Large intestine (tissue), 3 donors: ENCODE measurements around the gene RBPJ. TPM values are rescaled to one million over a fixed set of nuclear protein-coding genes. Genes with fewer than 3 reads are reported as not detected.

ENCODE experiments used
- DNase-seq, 2 donors: peaks; one replicate each; pipeline versions ENCODE4 v3.0.0 to v3.0.0-alpha.2; 2013
- H3K27ac ChIP-seq: one replicate; pipeline ENCODE4 v1.5.1; 2013; ENCODE audit warnings: low read length
- H3K27me3 ChIP-seq: 2 replicates; pipeline ENCODE4 v1.6.1; 2013; ENCODE audit warnings: low read length; ENCODE audit not compliant: control insufficient read depth, insufficient read depth
- H3K36me3 ChIP-seq: 2 replicates; pipeline ENCODE4 v1.6.1; 2013; ENCODE audit warnings: low read length; ENCODE audit not compliant: control insufficient read depth, insufficient read depth
- H3K4me1 ChIP-seq: one replicate; pipeline ENCODE4 v1.6.1; 2013; ENCODE audit warnings: low read length; ENCODE audit not compliant: control insufficient read depth, insufficient read depth
- H3K4me3 ChIP-seq: one replicate; pipeline ENCODE4 v1.5.1; 2013; ENCODE audit warnings: low read length
- H3K9me3 ChIP-seq: one replicate; pipeline ENCODE4 v1.6.1; 2013; ENCODE audit warnings: mild to moderate bottlenecking, low read depth, low read length, moderate library complexity; ENCODE audit not compliant: control insufficient read depth
- WGBS: methylation state at CpG from one replicate; pipeline ENCODE4 v1.1.5; 2013; ENCODE audit warnings: low lambda C conversion rate; ENCODE audit not compliant: insufficient coverage; 5-methylcytosine and 5-hydroxymethylcytosine counted together
- polyA plus RNA-seq: library from polyadenylated mRNA; unstranded; fragments of 120-200 nt; gene quantifications from one replicate; pipeline ENCODE4 v1.2.1, GENCODE V29; 2013

The RBPJ gene
- polyA plus RNA-seq, 1 donor, result 64.3 TPM

- H3K27ac ChIP-seq, result no peak overlapping the region
- H3K36me3 ChIP-seq, result peaks cover 28% of the 10 kb centered on the region
- H3K4me1 ChIP-seq, result no peaks in the 10 kb centered on the region
- H3K9me3 ChIP-seq, result no peaks in the 10 kb centered on the region
- 86% methylated on average over 1 of the region's 1 CpG for WGBS
- no peaks in the 10 kb centered on the region for H3K27me3 ChIP-seq
- DNase-seq, result no peak
- H3K4me3 ChIP-seq, result no peak overlapping the region
Observed at GRCh38 chr4:26418107-26418506, 97.3 kb downstream of the RBPJ start.

GRCh38 chr4:26418850-26419249 lies 98.0 kb downstream of the RBPJ start:
- Histone ChIP-seq H3K27ac (no peak overlapping the region), H3K36me3 (peaks cover 27% of the 10 kb centered on the region), H3K4me3 (no peak overlapping the region), H3K9me3 (no peaks in the 10 kb centered on the region), H3K4me1 (no peaks in the 10 kb centered on the region), H3K27me3 (no peaks in the 10 kb centered on the region)
- no CpG with 5 or more reads among the region's 9 CpGs for WGBS
- DNase-seq, result no peak

DNA sequence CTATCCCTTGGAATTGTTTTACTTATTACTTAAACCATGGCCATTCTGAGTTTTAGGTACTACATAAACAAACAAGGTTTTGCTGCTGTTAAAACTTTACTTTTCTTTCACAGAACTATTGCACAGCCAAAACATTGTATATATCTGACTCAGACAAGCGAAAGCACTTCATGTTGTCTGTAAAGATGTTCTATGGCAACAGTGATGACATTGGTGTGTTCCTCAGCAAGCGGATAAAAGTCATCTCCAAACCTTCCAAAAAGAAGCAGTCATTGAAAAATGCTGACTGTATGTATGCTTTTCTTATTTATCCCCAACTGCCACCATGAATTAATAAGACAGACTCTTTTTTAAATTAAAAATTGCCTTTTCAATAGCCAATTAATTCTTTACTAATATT lies 99.6 kb downstream of the RBPJ start:
- DNase-seq, result no peak
- Histone ChIP-seq H3K36me3 (peaks cover 32% of the 10 kb centered on the region), H3K27ac (no peak overlapping the region), H3K4me1 (no peaks in the 10 kb centered on the region), H3K4me3 (no peak overlapping the region), H3K9me3 (no peaks in the 10 kb centered on the region), H3K27me3 (no peaks in the 10 kb centered on the region)
- no CpG with 5 or more reads among the region's 2 CpGs for WGBS

- WGBS, result no CpG with 5 or more reads among the region's 1 CpG
- no peak for DNase-seq
- no peaks in the 10 kb centered on the region for H3K9me3 ChIP-seq
- H3K4me1 ChIP-seq, result no peaks in the 10 kb centered on the region
- H3K4me3 ChIP-seq, result no peak overlapping the region
- no peaks in the 10 kb centered on the region for H3K27me3 ChIP-seq
- no peak overlapping the region for H3K27ac ChIP-seq
- H3K36me3 ChIP-seq, result peaks cover 29% of the 10 kb centered on the region
Observed at GRCh38 chr4:26420913-26421312, 100.1 kb downstream of the RBPJ start.

DNA sequence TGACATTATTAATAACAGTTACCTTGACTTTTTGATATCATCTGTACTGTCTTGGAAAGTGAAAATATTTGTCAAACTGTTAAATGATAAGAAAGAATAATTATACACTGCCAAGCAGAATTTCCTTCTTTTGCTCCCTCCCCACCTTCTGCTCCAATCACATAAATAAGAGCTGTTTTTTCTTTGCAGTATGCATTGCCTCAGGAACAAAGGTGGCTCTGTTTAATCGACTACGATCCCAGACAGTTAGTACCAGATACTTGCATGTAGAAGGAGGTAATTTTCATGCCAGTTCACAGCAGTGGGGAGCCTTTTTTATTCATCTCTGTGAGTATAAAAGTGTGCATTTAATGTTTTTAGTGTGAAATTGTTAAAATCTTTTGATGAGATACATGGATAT lies 103.3 kb downstream of the RBPJ start:
- DNase-seq, result no peak

DNA sequence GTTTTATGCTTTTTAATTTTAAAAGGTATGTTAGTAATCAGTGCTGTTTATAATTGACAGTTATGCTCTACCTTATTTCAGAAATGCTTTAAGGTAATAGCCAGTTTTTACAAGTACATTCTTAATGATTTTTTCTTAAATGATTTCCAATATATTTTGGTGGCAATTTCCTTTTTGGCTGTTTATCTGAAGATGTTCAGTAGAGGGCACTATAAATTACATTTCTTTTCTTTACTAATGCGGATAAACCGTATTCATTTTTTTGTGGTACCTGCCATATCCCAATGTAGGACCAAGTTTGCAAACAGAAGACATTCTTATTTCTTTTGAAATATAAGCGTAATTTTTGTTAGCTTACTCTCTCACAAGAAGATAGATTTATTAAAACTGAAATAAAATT lies 104.0 kb downstream of the RBPJ start:
- H3K4me1 ChIP-seq, result no peaks in the 10 kb centered on the region
- WGBS, result 92% methylated on average over 2 of the region's 3 CpGs

More for the DNA sequence above, 103.3 kb downstream of the RBPJ start:
- H3K9me3 ChIP-seq, result no peaks in the 10 kb centered on the region
- H3K27ac ChIP-seq, result no peak overlapping the region
- peaks cover 30% of the 10 kb centered on the region for H3K36me3 ChIP-seq
- no peak overlapping the region for H3K4me3 ChIP-seq
- WGBS, result no CpG with 5 or more reads among the region's 2 CpGs
- no peaks in the 10 kb centered on the region for H3K27me3 ChIP-seq
- no peaks in the 10 kb centered on the region for H3K4me1 ChIP-seq

GRCh38 chr4:26425953-26426352 lies 105.1 kb downstream of the RBPJ start:
- Histone ChIP-seq H3K27me3 (no peaks in the 10 kb centered on the region), H3K9me3 (no peaks in the 10 kb centered on the region), H3K4me3 (no peak overlapping the region), H3K36me3 (peaks cover 38% of the 10 kb centered on the region), H3K4me1 (no peaks in the 10 kb centered on the region), H3K27ac (no peak overlapping the region)
- no peak for DNase-seq
- WGBS, result 100% methylated on average over 1 of the region's 1 CpG

More for the DNA sequence above, 104.0 kb downstream of the RBPJ start:
- no peaks in the 10 kb centered on the region for H3K9me3 ChIP-seq
- no peak overlapping the region for H3K27ac ChIP-seq
- no peaks in the 10 kb centered on the region for H3K27me3 ChIP-seq
- DNase-seq, result no peak
- H3K36me3 ChIP-seq, result peaks cover 35% of the 10 kb centered on the region
- no peak overlapping the region for H3K4me3 ChIP-seq

DNA sequence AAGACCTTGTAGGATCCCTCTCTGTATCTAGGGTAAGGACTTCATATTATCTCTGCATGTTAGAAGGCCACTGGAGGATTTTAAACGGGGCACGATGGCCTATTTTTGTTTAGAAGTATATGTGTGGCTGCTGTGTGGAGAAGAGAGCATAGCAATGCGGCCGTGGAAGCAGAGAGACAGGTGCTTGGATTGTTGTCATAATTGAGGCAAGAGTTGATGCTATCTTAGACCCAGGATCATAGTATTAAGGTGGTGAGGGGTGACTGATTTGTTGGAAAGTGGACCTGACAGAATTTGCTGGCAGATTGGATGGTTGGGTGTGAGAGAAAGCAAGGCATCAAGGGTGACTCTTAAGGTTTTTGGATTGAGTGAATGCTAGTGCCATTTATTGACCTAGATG lies 106.1 kb downstream of the RBPJ start:
- no peak overlapping the region for H3K4me3 ChIP-seq
- H3K36me3 ChIP-seq, result peaks cover 39% of the 10 kb centered on the region
- no peaks in the 10 kb centered on the region for H3K4me1 ChIP-seq
- H3K27ac ChIP-seq, result no peak overlapping the region
- H3K27me3 ChIP-seq, result no peaks in the 10 kb centered on the region
- no peak for DNase-seq
- no peaks in the 10 kb centered on the region for H3K9me3 ChIP-seq
- no CpG with 5 or more reads among the region's 4 CpGs for WGBS

- DNase-seq, result no peak
- no peaks in the 10 kb centered on the region for H3K9me3 ChIP-seq
- no peaks in the 10 kb centered on the region for H3K4me1 ChIP-seq
- WGBS, result 50% methylated on average over 2 of the region's 4 CpGs
- H3K36me3 ChIP-seq, result peaks cover 34% of the 10 kb centered on the region
- H3K4me3 ChIP-seq, result no peak overlapping the region
- H3K27me3 ChIP-seq, result no peaks in the 10 kb centered on the region
- no peak overlapping the region for H3K27ac ChIP-seq
Observed at GRCh38 chr4:26429910-26430309, 109.1 kb downstream of the RBPJ start.

GRCh38 chr4:26431461-26432180 lies 110.8 kb downstream of the RBPJ start:
- H3K27ac ChIP-seq, result no peak overlapping the region
- WGBS, result 100% methylated on average over 1 of the region's 2 CpGs

GRCh38 chr4:26432419-26432818 lies 111.6 kb downstream of the RBPJ start:
- Histone ChIP-seq H3K9me3 (no peaks in the 10 kb centered on the region), H3K27me3 (no peaks in the 10 kb centered on the region), H3K27ac (no peak overlapping the region), H3K36me3 (peaks cover 30% of the 10 kb centered on the region), H3K4me3 (no peak overlapping the region), H3K4me1 (no peaks in the 10 kb centered on the region)
- DNase-seq, result no peak
- WGBS, result 78% methylated on average over 3 of the region's 5 CpGs

More at GRCh38 chr4:26431461-26432180, 110.8 kb downstream of the RBPJ start:
- Histone ChIP-seq H3K27me3 (no peaks in the 10 kb centered on the region), H3K4me1 (no peaks in the 10 kb centered on the region), H3K36me3 (peaks cover 28% of the 10 kb centered on the region), H3K4me3 (no peak overlapping the region), H3K9me3 (no peaks in the 10 kb centered on the region)
- DNase-seq, result no peak
